MCF 10A (cell line): ENCODE measurements around the gene SDR42E2. TPM values are rescaled to one million over a fixed set of nuclear protein-coding genes. Genes with fewer than 3 reads are reported as not detected.
A peak's percentile ranks its signal among the peaks of the same experiment; 100 is the strongest.

Source experiments
- BruUV-seq: library from RNA; stranded (reverse); fragments of 400-500 nt; replicated peaks from 2 replicates; lab custom pipeline; 2021; lab: Mats Ljungman, UMichigan
- CTCF ChIA-PET: fragments of 300-600 bp; sonication (Branson Sonifier 250); formaldehyde crosslinking; extraction: SDS; loops from one replicate; lab custom pipeline; 2021; ENCODE audit warnings: antibody characterized with exemption, inconsistent platforms; lab: Yijun Ruan, JAX
- POLR2A ChIA-PET: fragments of 300-600, 350-650 bp; sonication (Branson Sonifier 250); formaldehyde crosslinking; extraction: SDS; loops from one replicate; lab custom pipeline; 2020; ENCODE audit warnings: antibody characterized with exemption, inconsistent platforms; lab: Yijun Ruan, JAX
- DNase-seq: peaks from one replicate; pipeline ENCODE4 v3.0.0-alpha.2; 2018; ENCODE audit not compliant: unreplicated experiment
- H3K27ac Mint-ChIP-seq: one replicate; pipeline ENCODE4 v1.8.0; 2022; ENCODE audit warnings: mild to moderate bottlenecking, low read depth, mixed read lengths; ENCODE audit not compliant: unreplicated experiment
- H3K27me3 Mint-ChIP-seq: one replicate; pipeline ENCODE4 v1.8.0; 2022; ENCODE audit warnings: mixed read lengths; ENCODE audit not compliant: insufficient read depth, unreplicated experiment
- H3K36me3 Mint-ChIP-seq: one replicate; pipeline ENCODE4 v1.8.0; 2022; ENCODE audit warnings: mild to moderate bottlenecking, moderate library complexity, mixed read lengths; ENCODE audit not compliant: insufficient read depth, unreplicated experiment
- H3K4me1 Mint-ChIP-seq: one replicate; pipeline ENCODE4 v1.8.0; 2022; ENCODE audit warnings: mixed read lengths; ENCODE audit not compliant: insufficient read depth, unreplicated experiment
- H3K4me3 Mint-ChIP-seq: one replicate; pipeline ENCODE4 v1.8.0; 2022; ENCODE audit warnings: mild to moderate bottlenecking, moderate library complexity, mixed read lengths; ENCODE audit not compliant: unreplicated experiment
- H3K9me3 Mint-ChIP-seq: one replicate; pipeline ENCODE4 v1.8.0; 2022; ENCODE audit warnings: mixed read lengths; ENCODE audit not compliant: unreplicated experiment
- CTCF ChIP-seq: fragments of 200-600 bp; IDR thresholded peaks from one replicate; pipeline ENCODE4 v1.8.0; 2022; ENCODE audit warnings: antibody characterized with exemption, mild to moderate bottlenecking; ENCODE audit not compliant: unreplicated experiment
- intact Hi-C: fragments of 100-400 bp; cut with micrococcal nuclease; formaldehyde crosslinking; loops from 2 replicates; pipeline ENCODE4 v1.14.1; 2022
- total RNA-seq: library from RNA; stranded (reverse); gene quantifications from 2 replicates; pipeline ENCODE4 v1.2.3, GENCODE V29; 2022

Gene SDR42E2
- total RNA-seq, 1 experiment from 2014 or later = not detected

GRCh38 chr16:22190776-22191531 lies 28.6 kb downstream of the SDR42E2 start:
- BruUV-seq = no TSS peak
- intact Hi-C loops = loop anchor here (1.0 kb wide), 1 partner anchor 106 kb away; the partner anchor contains the start of gene POLR3E
- peak; percentile 99 for DNase-seq
- peak overlapping the region; percentile 95 for H3K27ac Mint-ChIP-seq
- CTCF ChIA-PET = interaction anchor here (0.7 to 8.7 kb wide), 6 partner anchors 10 to 1028 kb away, joined by 3 to 64 read pairs (median 4); partner anchors contain the start of gene POLR3E
- H3K27me3 Mint-ChIP-seq = no peaks in the 10 kb centered on the region
- peaks cover 18% of the 10 kb centered on the region for H3K36me3 Mint-ChIP-seq
- peak overlapping the region; percentile 78 for H3K4me3 Mint-ChIP-seq
- POLR2A ChIA-PET = interaction anchor here (0.6 to 5.7 kb wide), 21 partner anchors 10 to 890 kb away, joined by 3 to 82 read pairs (median 7); partner anchors contain the start of genes EEF2K, MOSMO, POLR3E and UQCRC2
- H3K4me1 Mint-ChIP-seq = peaks cover 34% of the 10 kb centered on the region
- no peaks in the 10 kb centered on the region for H3K9me3 Mint-ChIP-seq
- TF ChIP-seq CTCF = no peak

DNA sequence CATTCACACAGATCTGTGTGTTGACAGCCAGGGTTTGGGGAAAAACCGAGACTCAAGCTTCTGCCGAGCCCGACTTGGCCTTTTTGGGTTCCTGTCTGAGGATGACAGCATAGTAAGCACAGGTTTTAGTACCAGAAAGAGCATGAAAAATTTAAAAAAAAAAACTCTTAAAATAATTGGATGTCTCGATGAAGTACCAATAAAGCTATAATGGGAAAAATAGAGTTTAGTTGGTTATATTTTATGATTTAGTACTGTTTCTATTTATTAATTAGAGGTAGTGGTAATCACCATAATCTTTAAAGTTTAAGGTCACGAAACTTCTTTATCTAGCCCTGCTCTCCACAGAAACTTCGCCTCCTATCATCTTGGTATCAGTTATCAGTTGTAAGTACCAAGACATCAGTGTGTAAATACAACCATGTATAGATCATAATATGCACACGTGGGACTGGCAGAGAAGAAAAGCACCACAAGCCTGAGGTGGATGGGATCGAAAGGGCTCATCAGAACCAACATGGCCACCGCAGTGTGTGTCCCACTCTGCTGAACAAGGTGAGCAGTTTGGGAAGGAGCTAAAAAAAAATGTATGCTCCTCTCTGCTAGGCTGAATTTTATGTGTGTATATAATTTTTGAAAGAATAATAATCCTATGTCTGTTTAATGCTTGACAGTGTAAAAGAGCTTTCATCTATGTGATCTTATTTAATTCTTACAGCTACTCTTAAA lies 29.4 kb downstream of the SDR42E2 start:
- TSS peak; percentile 92 for BruUV-seq
- POLR2A ChIA-PET = interaction anchor here (0.6 to 5.7 kb wide), 24 partner anchors 9 to 890 kb away, joined by 3 to 82 read pairs (median 4); partner anchors contain the start of genes EEF2K, MOSMO, POLR3E and UQCRC2
- DNase-seq = no peak
- Mint-ChIP-seq H3K27me3 (no peaks in the 10 kb centered on the region), H3K4me3 (peak overlapping the region; percentile 78), H3K36me3 (peaks cover 19% of the 10 kb centered on the region), H3K4me1 (peaks cover 34% of the 10 kb centered on the region), H3K27ac (peak overlapping the region; percentile 95), H3K9me3 (no peaks in the 10 kb centered on the region)
- intact Hi-C loops = loop anchor here (1.0 kb wide), 1 partner anchor 106 kb away; the partner anchor contains the start of gene POLR3E
- TF ChIP-seq CTCF = no peak
- CTCF ChIA-PET = interaction anchor here (0.5 to 8.7 kb wide), 14 partner anchors 9 to 1029 kb away, joined by 3 to 64 read pairs (median 4); partner anchors contain the start of genes POLR3E and UQCRC2

DNA sequence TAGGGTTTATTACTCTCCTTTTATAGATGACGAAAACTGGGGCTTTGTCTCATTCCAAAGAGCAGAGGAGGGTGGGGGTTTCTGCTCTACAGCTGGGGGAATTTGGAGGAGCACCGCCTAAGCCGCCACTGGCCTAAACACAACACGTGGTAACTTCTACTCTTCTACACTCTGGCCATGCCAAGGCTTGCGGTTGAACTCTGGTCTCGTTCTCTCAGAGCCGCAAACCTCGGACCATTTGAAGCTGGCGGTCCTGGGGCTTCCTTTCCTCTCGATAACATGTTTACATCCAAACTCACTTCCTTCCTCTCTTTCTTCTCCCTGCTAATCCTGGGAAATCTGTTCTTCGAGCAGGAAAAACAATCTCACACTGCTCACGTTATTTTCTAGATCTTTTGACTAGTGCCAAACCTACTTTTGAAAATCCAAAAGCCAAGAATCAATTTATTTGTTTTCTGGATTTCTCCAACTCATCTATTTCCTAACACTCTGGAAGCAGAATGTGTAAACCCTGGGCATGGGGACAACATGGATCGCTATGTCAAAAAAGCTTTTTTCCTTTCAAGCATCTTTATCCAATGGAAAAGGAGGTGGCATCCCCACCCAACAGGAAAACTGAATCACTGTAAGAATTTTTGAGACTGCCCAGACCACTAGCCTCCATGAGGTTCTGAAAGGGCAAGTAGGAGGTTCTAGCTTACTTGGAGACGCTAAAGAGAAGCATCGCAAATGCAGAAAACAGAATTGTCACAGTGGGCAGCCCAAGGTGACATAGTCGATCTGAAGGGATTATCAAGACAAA lies 30.2 kb downstream of the SDR42E2 start:
- H3K36me3 Mint-ChIP-seq = peaks cover 19% of the 10 kb centered on the region
- intact Hi-C loops = no loop called here
- peak overlapping the region; percentile 78 for H3K4me3 Mint-ChIP-seq
- BruUV-seq = no TSS peak
- H3K4me1 Mint-ChIP-seq = peaks cover 34% of the 10 kb centered on the region
- peak overlapping the region; percentile 95 for H3K27ac Mint-ChIP-seq
- no peaks in the 10 kb centered on the region for H3K27me3 Mint-ChIP-seq
- CTCF ChIA-PET = interaction anchor here (0.5 to 8.7 kb wide), 12 partner anchors 8 to 239 kb away, joined by 3 to 64 read pairs (median 5); partner anchors contain the start of genes POLR3E and UQCRC2
- DNase-seq = no peak
- POLR2A ChIA-PET = interaction anchor here (0.7 to 5.7 kb wide), 11 partner anchors 8 to 576 kb away, joined by 3 to 82 read pairs (median 11); partner anchors contain the start of genes EEF2K, MOSMO and POLR3E
- no peaks in the 10 kb centered on the region for H3K9me3 Mint-ChIP-seq
- no peak for TF ChIP-seq CTCF
